ENCODE data around the gene PCBP4.

Gene PCBP4

GRCh38 chr3:51953445-51953844 is 13.8 kb downstream of the PCBP4 start:
- Histone ChIP-seq H3K9ac (ENCODE audit: insufficient read length, low read depth) (no peak overlapping the region), H3K4me1 (ENCODE audit: insufficient read depth, insufficient read length) (peaks cover 12% of the 10 kb centered on the region), H3K36me3 (ENCODE audit: insufficient read depth, insufficient read length, low read length) (peaks cover 15% of the 10 kb centered on the region), H3K9me3 (ENCODE audit: insufficient read depth, low read length) (no peaks in the 10 kb centered on the region), H3K27me3 (ENCODE audit: insufficient read depth, insufficient read length) (peaks cover 35% of the 10 kb centered on the region), H3K4me3 (ENCODE audit: insufficient read length, low read depth) (no peak overlapping the region)
- DNase-seq (ENCODE audit: low read depth, low spot score): no peak
- TF ChIP-seq SUZ12 (IDR thresholded peaks at IDR 0.05; ENCODE audit: extremely low read depth, insufficient read depth, insufficient read length): no peak
- no peak for TF ChIP-seq ZNF274 (IDR thresholded peaks at IDR 0.05; ENCODE audit: low read depth, low read length)
- TF ChIP-seq YY1 (IDR thresholded peaks at IDR 0.05; ENCODE audit: insufficient read depth, insufficient read length): no peak

- Histone ChIP-seq H3K9ac (ENCODE audit: insufficient read length, low read depth) (no peak overlapping the region), H3K4me3 (ENCODE audit: insufficient read length, low read depth) (no peak overlapping the region), H3K27me3 (ENCODE audit: insufficient read depth, insufficient read length) (peaks cover 35% of the 10 kb centered on the region), H3K4me1 (ENCODE audit: insufficient read depth, insufficient read length) (peaks cover 11% of the 10 kb centered on the region), H3K9me3 (ENCODE audit: insufficient read depth, low read length) (no peaks in the 10 kb centered on the region), H3K36me3 (ENCODE audit: insufficient read depth, insufficient read length, low read length) (no peaks in the 10 kb centered on the region)
- TF ChIP-seq ZNF274 (IDR thresholded peaks at IDR 0.05; ENCODE audit: low read depth, low read length): no peak
- no peak for TF ChIP-seq YY1 (IDR thresholded peaks at IDR 0.05; ENCODE audit: insufficient read depth, insufficient read length)
- no peak for TF ChIP-seq SUZ12 (IDR thresholded peaks at IDR 0.05; ENCODE audit: extremely low read depth, insufficient read depth, insufficient read length)
- DNase-seq (ENCODE audit: low read depth, low spot score): no peak
These were observed 16.4 kb downstream of the PCBP4 start for GRCh38 chr3:51950899-51951298.

DNA sequence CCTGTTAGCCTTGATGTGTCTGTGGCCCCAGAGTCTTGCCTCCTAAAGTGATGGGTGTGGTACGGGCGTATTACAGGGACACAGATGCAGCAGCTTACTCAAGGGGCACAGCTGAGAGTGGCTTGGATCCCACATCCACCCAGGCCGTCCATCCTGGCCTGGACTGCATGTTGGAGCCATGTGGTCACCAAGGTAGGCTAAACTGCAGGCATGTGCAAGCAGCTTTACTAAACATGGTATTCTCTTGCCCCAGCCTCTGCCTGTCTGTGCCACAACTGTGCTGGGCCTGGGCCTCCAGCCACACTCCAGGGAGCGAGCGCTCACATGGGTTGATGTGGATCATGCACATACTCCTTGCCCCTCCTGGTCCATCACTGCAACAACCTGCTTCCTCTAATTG is 18.1 kb downstream of the PCBP4 start:
- no peaks in the 10 kb centered on the region for H3K9me3 ChIP-seq (ENCODE audit: insufficient read depth, low read length)
- H3K4me1 ChIP-seq (ENCODE audit: insufficient read depth, insufficient read length): peaks cover 4% of the 10 kb centered on the region
- H3K9ac ChIP-seq (ENCODE audit: insufficient read length, low read depth): no peak overlapping the region
- H3K4me3 ChIP-seq (ENCODE audit: insufficient read length, low read depth): no peak overlapping the region
- no peaks in the 10 kb centered on the region for H3K36me3 ChIP-seq (ENCODE audit: insufficient read depth, insufficient read length, low read length)
- TF ChIP-seq YY1 (IDR thresholded peaks at IDR 0.05; ENCODE audit: insufficient read depth, insufficient read length) (no peak), SUZ12 (IDR thresholded peaks at IDR 0.05; ENCODE audit: extremely low read depth, insufficient read depth, insufficient read length) (no peak), ZNF274 (IDR thresholded peaks at IDR 0.05; ENCODE audit: low read depth, low read length) (no peak)
- H3K27me3 ChIP-seq (ENCODE audit: insufficient read depth, insufficient read length): peaks cover 22% of the 10 kb centered on the region
- DNase-seq (ENCODE audit: low read depth, low spot score): no peak

DNA sequence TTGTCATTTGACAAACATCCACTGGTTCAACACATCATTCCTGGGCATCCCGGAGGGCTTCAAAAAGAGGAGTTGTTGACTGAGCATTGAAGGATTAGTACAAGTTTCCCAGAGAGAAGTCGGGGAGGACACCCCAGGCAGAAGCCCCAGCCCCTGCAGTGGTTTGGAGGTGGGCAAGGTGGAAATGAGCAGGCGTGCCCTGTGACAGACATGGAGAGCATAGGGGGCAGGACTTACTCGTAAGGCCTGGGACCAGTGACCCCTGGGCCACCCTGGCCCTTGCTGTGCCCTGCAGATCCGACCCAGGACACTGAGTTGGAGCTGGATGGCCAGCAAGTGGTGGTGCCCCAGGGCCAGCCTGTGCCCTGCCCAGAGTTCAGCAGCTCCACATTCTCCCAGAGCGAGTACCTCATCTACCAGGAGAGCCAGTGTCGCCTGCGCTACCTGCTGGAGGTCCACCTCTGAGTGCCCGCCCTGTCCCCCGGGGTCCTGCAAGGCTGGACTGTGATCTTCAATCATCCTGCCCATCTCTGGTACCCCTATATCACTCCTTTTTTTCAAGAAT is 19.2 kb downstream of the PCBP4 start:
- no peak for DNase-seq (ENCODE audit: low read depth, low spot score)
- Histone ChIP-seq H3K9ac (ENCODE audit: insufficient read length, low read depth) (no peak overlapping the region), H3K9me3 (ENCODE audit: insufficient read depth, low read length) (no peaks in the 10 kb centered on the region), H3K4me3 (ENCODE audit: insufficient read length, low read depth) (no peak overlapping the region), H3K27me3 (ENCODE audit: insufficient read depth, insufficient read length) (peaks cover 13% of the 10 kb centered on the region), H3K4me1 (ENCODE audit: insufficient read depth, insufficient read length) (peaks cover 4% of the 10 kb centered on the region), H3K36me3 (ENCODE audit: insufficient read depth, insufficient read length, low read length) (no peaks in the 10 kb centered on the region)
- TF ChIP-seq YY1 (IDR thresholded peaks at IDR 0.05; ENCODE audit: insufficient read depth, insufficient read length) (no peak), ZNF274 (IDR thresholded peaks at IDR 0.05; ENCODE audit: low read depth, low read length) (no peak), SUZ12 (IDR thresholded peaks at IDR 0.05; ENCODE audit: extremely low read depth, insufficient read depth, insufficient read length) (no peak)

- no peaks in the 10 kb centered on the region for H3K9me3 ChIP-seq (ENCODE audit: insufficient read depth, low read length)
- TF ChIP-seq SUZ12 (IDR thresholded peaks at IDR 0.05; ENCODE audit: extremely low read depth, insufficient read depth, insufficient read length) (no peak), ZNF274 (IDR thresholded peaks at IDR 0.05; ENCODE audit: low read depth, low read length) (no peak), YY1 (IDR thresholded peaks at IDR 0.05; ENCODE audit: insufficient read depth, insufficient read length) (no peak)
- no peaks in the 10 kb centered on the region for H3K36me3 ChIP-seq (ENCODE audit: insufficient read depth, insufficient read length, low read length)
- DNase-seq (ENCODE audit: low read depth, low spot score): no peak
- peaks cover 4% of the 10 kb centered on the region for H3K4me1 ChIP-seq (ENCODE audit: insufficient read depth, insufficient read length)
- no peak overlapping the region for H3K4me3 ChIP-seq (ENCODE audit: insufficient read length, low read depth)
- H3K9ac ChIP-seq (ENCODE audit: insufficient read length, low read depth): no peak overlapping the region
- peaks cover 13% of the 10 kb centered on the region for H3K27me3 ChIP-seq (ENCODE audit: insufficient read depth, insufficient read length)
These were observed 19.9 kb downstream of the PCBP4 start for GRCh38 chr3:51947215-51947900.

- Histone ChIP-seq H3K36me3 (ENCODE audit: insufficient read depth, insufficient read length, low read length) (no peaks in the 10 kb centered on the region), H3K4me3 (ENCODE audit: insufficient read length, low read depth) (no peak overlapping the region), H3K9ac (ENCODE audit: insufficient read length, low read depth) (no peak overlapping the region), H3K27me3 (ENCODE audit: insufficient read depth, insufficient read length) (peaks cover 9% of the 10 kb centered on the region), H3K9me3 (ENCODE audit: insufficient read depth, low read length) (no peaks in the 10 kb centered on the region), H3K4me1 (ENCODE audit: insufficient read depth, insufficient read length) (peaks cover 4% of the 10 kb centered on the region)
- TF ChIP-seq SUZ12 (IDR thresholded peaks at IDR 0.05; ENCODE audit: extremely low read depth, insufficient read depth, insufficient read length) (no peak), ZNF274 (IDR thresholded peaks at IDR 0.05; ENCODE audit: low read depth, low read length) (no peak), YY1 (IDR thresholded peaks at IDR 0.05; ENCODE audit: insufficient read depth, insufficient read length) (no peak)
- no peak for DNase-seq (ENCODE audit: low read depth, low spot score)
These were observed 20.5 kb downstream of the PCBP4 start for GRCh38 chr3:51946796-51947195.

GRCh38 chr3:51945926-51946705 is 21.1 kb downstream of the PCBP4 start:
- Histone ChIP-seq H3K27me3 (ENCODE audit: insufficient read depth, insufficient read length) (peaks cover 9% of the 10 kb centered on the region), H3K9me3 (ENCODE audit: insufficient read depth, low read length) (no peaks in the 10 kb centered on the region), H3K4me3 (ENCODE audit: insufficient read length, low read depth) (no peak overlapping the region), H3K36me3 (ENCODE audit: insufficient read depth, insufficient read length, low read length) (no peaks in the 10 kb centered on the region), H3K4me1 (ENCODE audit: insufficient read depth, insufficient read length) (peaks cover 4% of the 10 kb centered on the region), H3K9ac (ENCODE audit: insufficient read length, low read depth) (no peak overlapping the region)
- DNase-seq (ENCODE audit: low read depth, low spot score): no peak
- no peak for TF ChIP-seq YY1 (IDR thresholded peaks at IDR 0.05; ENCODE audit: insufficient read depth, insufficient read length)
- no peak for TF ChIP-seq SUZ12 (IDR thresholded peaks at IDR 0.05; ENCODE audit: extremely low read depth, insufficient read depth, insufficient read length)
- no peak for TF ChIP-seq ZNF274 (IDR thresholded peaks at IDR 0.05; ENCODE audit: low read depth, low read length)
